HepG2 (cell line): ENCODE measurements around the gene POLDIP3. TPM values are rescaled to one million over a fixed set of nuclear protein-coding genes. Genes with fewer than 3 reads are reported as not detected.

Experiments used
- BCL6 ChIP-seq: IDR thresholded peaks from 2 replicates; pipeline ENCODE4 v1.6.1; 2016; ENCODE audit warnings: missing genetic modification reagents, missing compliant biosample characterization
- FOXC1 ChIP-seq: sonication (generic); formaldehyde crosslinking; IDR thresholded peaks from 2 replicates; pipeline ENCODE4 v1.8.0; 2022; ENCODE audit warnings: mild to moderate bottlenecking, missing genetic modification reagents, borderline replicate concordance
- LCORL ChIP-seq, 2 experiments: fragments of 450-650 bp in 1 of 2; sonication (generic) in 1 of 2; formaldehyde crosslinking in 1 of 2; IDR thresholded peaks; 2 replicates each; pipeline versions ENCODE4 v1.5.0 to v1.6.1; 2017 to 2020; ENCODE audit warnings: antibody characterized with exemption in 1 of 2, missing genetic modification reagents in 1 of 2
- NCOR1 ChIP-seq: fragments of 200-600 bp; sonication (generic); IDR thresholded peaks from 2 replicates; pipeline ENCODE4 v1.7.0; 2017; ENCODE audit warnings: antibody characterized with exemption, low read length, borderline replicate concordance
- NFKB2 ChIP-seq: sonication (generic); formaldehyde crosslinking; IDR thresholded peaks from 2 replicates; pipeline ENCODE4 v1.4.0; 2020; ENCODE audit warnings: missing genetic modification reagents, borderline replicate concordance
- NFKBIZ ChIP-seq: IDR thresholded peaks from 2 replicates; pipeline ENCODE4 v1.6.1; 2018; ENCODE audit warnings: missing genetic modification reagents, missing compliant biosample characterization
- PHB2 ChIP-seq: fragments of 450-650 bp; IDR thresholded peaks from 2 replicates; pipeline ENCODE4 v1.6.1; 2018; ENCODE audit not compliant: partially characterized antibody
- RARA ChIP-seq: IDR thresholded peaks from 2 replicates; pipeline ENCODE4 v1.6.1; 2016; ENCODE audit warnings: missing genetic modification reagents, missing compliant biosample characterization
- REPIN1 ChIP-seq: sonication (generic); formaldehyde crosslinking; IDR thresholded peaks from 2 replicates; pipeline ENCODE4 v1.8.0; 2022; ENCODE audit warnings: missing genetic modification reagents, low read depth, mild to moderate bottlenecking, borderline replicate concordance
- TBP ChIP-seq: sonication (generic); formaldehyde crosslinking; IDR thresholded peaks from 2 replicates; pipeline ENCODE4 v1.5.0; 2020; ENCODE audit warnings: missing genetic modification reagents
- TCF7 ChIP-seq: sonication (generic); IDR thresholded peaks from 2 replicates; pipeline ENCODE4 v1.6.1; 2016; ENCODE audit warnings: antibody characterized with exemption, low read depth
- ZNF256 ChIP-seq: sonication (generic); formaldehyde crosslinking; conservative IDR thresholded peaks from 2 replicates; pipeline ENCODE4 v1.4.0; 2020; ENCODE audit warnings: missing genetic modification reagents
- ZNF331 ChIP-seq: sonication (generic); formaldehyde crosslinking; IDR thresholded peaks from 2 replicates; pipeline ENCODE4 v1.4.0; 2020; ENCODE audit warnings: missing genetic modification reagents
- ZNF441 ChIP-seq: sonication (generic); formaldehyde crosslinking; IDR thresholded peaks from 2 replicates; pipeline ENCODE4 v1.7.0; 2021; ENCODE audit warnings: missing genetic modification reagents, borderline replicate concordance
- ZNF530 ChIP-seq: sonication (generic); formaldehyde crosslinking; IDR thresholded peaks from 2 replicates; pipeline ENCODE4 v1.5.0; 2020; ENCODE audit warnings: low read depth, mild to moderate bottlenecking, missing genetic modification reagents
- ZNF577 ChIP-seq: sonication (generic); formaldehyde crosslinking; IDR thresholded peaks from 2 replicates; pipeline ENCODE4 v1.4.0; 2020; ENCODE audit warnings: mild to moderate bottlenecking, low read depth, missing genetic modification reagents, borderline replicate concordance
- ZNF614 ChIP-seq: IDR thresholded peaks from 2 replicates; pipeline ENCODE4 v1.6.1; 2018; ENCODE audit warnings: missing biosample characterization, missing genetic modification reagents, inconsistent platforms, borderline replicate concordance
- ZNF629 ChIP-seq: sonication (generic); formaldehyde crosslinking; conservative IDR thresholded peaks from 2 replicates; pipeline ENCODE4 v1.5.0; 2020; ENCODE audit warnings: missing genetic modification reagents
- ZNF775 ChIP-seq: sonication (generic); formaldehyde crosslinking; IDR thresholded peaks from 2 replicates; pipeline ENCODE4 v1.4.0; 2020; ENCODE audit warnings: missing genetic modification reagents, mild to moderate bottlenecking, moderate library complexity, borderline replicate concordance
- ZNF883 ChIP-seq: sonication (generic); formaldehyde crosslinking; IDR thresholded peaks from 2 replicates; pipeline ENCODE4 v1.5.1; 2020; ENCODE audit warnings: mild to moderate bottlenecking, missing genetic modification reagents; ENCODE audit errors: not compliant biosample characterization
- ZSCAN20 ChIP-seq: sonication (generic); formaldehyde crosslinking; IDR thresholded peaks from 2 replicates; pipeline ENCODE4 v1.4.0; 2020; ENCODE audit warnings: missing genetic modification reagents, mild to moderate bottlenecking, borderline replicate concordance
- polyA plus RNA-seq, 8 experiments: library from polyadenylated mRNA; depleted of rRNA in 3 of 8; stranded (reverse) in 7 of 8; unstranded in 1 of 8; fragments of >200 nt; fragmentation: Illumina TruSeq in 4 of 8; extraction: Trizol in 4 of 8; gene quantifications; 2 replicates each; pipeline versions ENCODE4 v1.2.1 to v1.2.3, GENCODE V29; 2011 to 2016; ENCODE audit warnings: low read depth in 4 of 8, missing spikeins in 1 of 8, mixed read lengths in 1 of 8; ENCODE audit not compliant: insufficient read depth in 1 of 8
- total RNA-seq, 5 experiments: library from RNA; depleted of rRNA; stranded (reverse); fragments of >200 nt; fragmentation: Illumina TruSeq; extraction: Trizol; gene quantifications; 2 replicates each; pipeline ENCODE4 v1.2.3, GENCODE V29; 2016; ENCODE audit warnings: low read depth in 1 of 5
- TF ChIP-seq, protein P1 (sequence below): sonication (generic); formaldehyde crosslinking; IDR thresholded peaks from 2 replicates; pipeline ENCODE4 v1.4.0; 2020; ENCODE audit warnings: missing genetic modification reagents
- TF ChIP-seq, protein P2 (sequence below): sonication (generic); formaldehyde crosslinking; IDR thresholded peaks from 2 replicates; pipeline ENCODE4 v1.4.0; 2020; ENCODE audit warnings: mild to moderate bottlenecking, missing genetic modification reagents
- TF ChIP-seq, protein P3 (sequence below): sonication (generic); formaldehyde crosslinking; IDR thresholded peaks from 2 replicates; pipeline ENCODE4 v1.4.0; 2020; ENCODE audit warnings: missing genetic modification reagents

POLDIP3 gene
- total and polyA plus RNA-seq, 2 of the 13 experiments (the other 11 are each of a cell fraction or from before 2014, with no cell fraction given) = 45.8 to 47.4 TPM

DNA sequence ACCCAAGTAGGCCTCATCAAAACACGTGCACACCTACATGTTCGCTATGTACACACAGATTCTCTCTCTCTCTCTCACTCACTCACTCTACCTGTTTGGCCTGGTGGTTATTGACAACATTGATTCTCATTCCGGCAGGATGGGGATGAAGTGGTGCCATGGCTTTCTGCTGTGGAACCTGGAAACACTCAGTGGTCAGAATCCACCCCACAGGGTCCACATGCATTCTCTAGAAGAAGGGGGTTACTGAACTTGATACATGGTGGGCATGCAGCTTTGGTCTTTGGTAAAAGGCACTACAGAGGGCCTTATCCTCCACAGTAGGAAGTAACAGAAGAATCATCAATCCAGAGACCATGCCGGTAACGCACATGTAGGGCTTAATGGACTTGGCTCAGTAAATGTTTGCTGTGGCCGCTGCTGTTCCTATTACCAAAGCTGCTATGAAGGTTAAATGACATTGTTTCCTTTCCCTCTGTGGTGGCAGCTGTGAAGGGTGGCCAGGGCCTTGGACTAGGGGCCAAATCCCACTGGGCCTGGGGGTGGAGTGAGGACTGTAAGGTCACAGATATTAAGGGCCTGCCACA is 12.7 kb downstream of the POLDIP3 start (continued):
- TF ChIP-seq ZNF577 = no peak
- TF ChIP-seq REPIN1 (CRISPR knock-in tag) = peak; percentile 52; the same call in 1 of the 2 replicates
- no peak for TF ChIP-seq NFKB2 (CRISPR knock-in tag)
- peak; percentile 69 for TF ChIP-seq ZNF775 (CRISPR knock-in tag)
- TF ChIP-seq BCL6 (CRISPR knock-in tag) = peak; percentile 24; the same call in 1 of the 2 replicates
- TF ChIP-seq, protein P1, sequence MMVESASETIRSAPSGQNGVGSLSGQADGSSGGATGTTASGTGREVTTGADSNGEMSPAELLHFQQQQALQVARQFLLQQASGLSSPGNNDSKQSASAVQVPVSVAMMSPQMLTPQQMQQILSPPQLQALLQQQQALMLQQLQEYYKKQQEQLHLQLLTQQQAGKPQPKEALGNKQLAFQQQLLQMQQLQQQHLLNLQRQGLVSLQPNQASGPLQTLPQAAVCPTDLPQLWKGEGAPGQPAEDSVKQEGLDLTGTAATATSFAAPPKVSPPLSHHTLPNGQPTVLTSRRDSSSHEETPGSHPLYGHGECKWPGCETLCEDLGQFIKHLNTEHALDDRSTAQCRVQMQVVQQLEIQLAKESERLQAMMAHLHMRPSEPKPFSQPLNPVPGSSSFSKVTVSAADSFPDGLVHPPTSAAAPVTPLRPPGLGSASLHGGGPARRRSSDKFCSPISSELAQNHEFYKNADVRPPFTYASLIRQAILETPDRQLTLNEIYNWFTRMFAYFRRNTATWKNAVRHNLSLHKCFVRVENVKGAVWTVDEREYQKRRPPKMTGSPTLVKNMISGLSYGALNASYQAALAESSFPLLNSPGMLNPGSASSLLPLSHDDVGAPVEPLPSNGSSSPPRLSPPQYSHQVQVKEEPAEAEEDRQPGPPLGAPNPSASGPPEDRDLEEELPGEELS (CRISPR knock-in tag) = peak; percentile 68
- TF ChIP-seq FOXC1 (CRISPR knock-in tag) = no peak
- TF ChIP-seq NCOR1 = peak; percentile 31; the same call in 1 of the 2 replicates
- peak; percentile 56 for TF ChIP-seq RARA (CRISPR knock-in tag)
- no peak for TF ChIP-seq ZSCAN20 (CRISPR knock-in tag)
- no peak for TF ChIP-seq NFKBIZ (CRISPR knock-in tag)
- TF ChIP-seq ZNF629 (CRISPR knock-in tag) = peak; percentile 18; the same call in 1 of the 2 replicates
- TF ChIP-seq ZNF331 (CRISPR knock-in tag) = peak; percentile 67
- peak; percentile 59 for TF ChIP-seq ZNF883
- TF ChIP-seq TBP (CRISPR knock-in tag) = no peak
- TF ChIP-seq LCORL (IDR thresholded peaks at IDR 0.05) = no peak
- TF ChIP-seq LCORL (CRISPR knock-in tag; IDR thresholded peaks at IDR 0.05) = peak; percentile 83
- TF ChIP-seq, protein P2, sequence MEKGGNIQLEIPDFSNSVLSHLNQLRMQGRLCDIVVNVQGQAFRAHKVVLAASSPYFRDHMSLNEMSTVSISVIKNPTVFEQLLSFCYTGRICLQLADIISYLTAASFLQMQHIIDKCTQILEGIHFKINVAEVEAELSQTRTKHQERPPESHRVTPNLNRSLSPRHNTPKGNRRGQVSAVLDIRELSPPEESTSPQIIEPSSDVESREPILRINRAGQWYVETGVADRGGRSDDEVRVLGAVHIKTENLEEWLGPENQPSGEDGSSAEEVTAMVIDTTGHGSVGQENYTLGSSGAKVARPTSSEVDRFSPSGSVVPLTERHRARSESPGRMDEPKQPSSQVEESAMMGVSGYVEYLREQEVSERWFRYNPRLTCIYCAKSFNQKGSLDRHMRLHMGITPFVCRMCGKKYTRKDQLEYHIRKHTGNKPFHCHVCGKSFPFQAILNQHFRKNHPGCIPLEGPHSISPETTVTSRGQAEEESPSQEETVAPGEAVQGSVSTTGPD = peak; percentile 86; the same call in 1 of the 2 replicates
- no peak for TF ChIP-seq ZNF441
- no peak for TF ChIP-seq ZNF530
- peak; percentile 61; the same call in 1 of the 2 replicates for TF ChIP-seq ZNF614
- TF ChIP-seq PHB2 = no peak
- no peak for TF ChIP-seq ZNF256 (CRISPR knock-in tag)
- TF ChIP-seq, protein P3, sequence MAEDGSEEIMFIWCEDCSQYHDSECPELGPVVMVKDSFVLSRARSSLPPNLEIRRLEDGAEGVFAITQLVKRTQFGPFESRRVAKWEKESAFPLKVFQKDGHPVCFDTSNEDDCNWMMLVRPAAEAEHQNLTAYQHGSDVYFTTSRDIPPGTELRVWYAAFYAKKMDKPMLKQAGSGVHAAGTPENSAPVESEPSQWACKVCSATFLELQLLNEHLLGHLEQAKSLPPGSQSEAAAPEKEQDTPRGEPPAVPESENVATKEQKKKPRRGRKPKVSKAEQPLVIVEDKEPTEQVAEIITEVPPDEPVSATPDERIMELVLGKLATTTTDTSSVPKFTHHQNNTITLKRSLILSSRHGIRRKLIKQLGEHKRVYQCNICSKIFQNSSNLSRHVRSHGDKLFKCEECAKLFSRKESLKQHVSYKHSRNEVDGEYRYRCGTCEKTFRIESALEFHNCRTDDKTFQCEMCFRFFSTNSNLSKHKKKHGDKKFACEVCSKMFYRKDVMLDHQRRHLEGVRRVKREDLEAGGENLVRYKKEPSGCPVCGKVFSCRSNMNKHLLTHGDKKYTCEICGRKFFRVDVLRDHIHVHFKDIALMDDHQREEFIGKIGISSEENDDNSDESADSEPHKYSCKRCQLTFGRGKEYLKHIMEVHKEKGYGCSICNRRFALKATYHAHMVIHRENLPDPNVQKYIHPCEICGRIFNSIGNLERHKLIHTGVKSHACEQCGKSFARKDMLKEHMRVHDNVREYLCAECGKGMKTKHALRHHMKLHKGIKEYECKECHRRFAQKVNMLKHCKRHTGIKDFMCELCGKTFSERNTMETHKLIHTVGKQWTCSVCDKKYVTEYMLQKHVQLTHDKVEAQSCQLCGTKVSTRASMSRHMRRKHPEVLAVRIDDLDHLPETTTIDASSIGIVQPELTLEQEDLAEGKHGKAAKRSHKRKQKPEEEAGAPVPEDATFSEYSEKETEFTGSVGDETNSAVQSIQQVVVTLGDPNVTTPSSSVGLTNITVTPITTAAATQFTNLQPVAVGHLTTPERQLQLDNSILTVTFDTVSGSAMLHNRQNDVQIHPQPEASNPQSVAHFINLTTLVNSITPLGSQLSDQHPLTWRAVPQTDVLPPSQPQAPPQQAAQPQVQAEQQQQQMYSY (CRISPR knock-in tag) = no peak
- no peak for TF ChIP-seq TCF7
